ENCODE measurements around the gene PAX2.

DNA sequence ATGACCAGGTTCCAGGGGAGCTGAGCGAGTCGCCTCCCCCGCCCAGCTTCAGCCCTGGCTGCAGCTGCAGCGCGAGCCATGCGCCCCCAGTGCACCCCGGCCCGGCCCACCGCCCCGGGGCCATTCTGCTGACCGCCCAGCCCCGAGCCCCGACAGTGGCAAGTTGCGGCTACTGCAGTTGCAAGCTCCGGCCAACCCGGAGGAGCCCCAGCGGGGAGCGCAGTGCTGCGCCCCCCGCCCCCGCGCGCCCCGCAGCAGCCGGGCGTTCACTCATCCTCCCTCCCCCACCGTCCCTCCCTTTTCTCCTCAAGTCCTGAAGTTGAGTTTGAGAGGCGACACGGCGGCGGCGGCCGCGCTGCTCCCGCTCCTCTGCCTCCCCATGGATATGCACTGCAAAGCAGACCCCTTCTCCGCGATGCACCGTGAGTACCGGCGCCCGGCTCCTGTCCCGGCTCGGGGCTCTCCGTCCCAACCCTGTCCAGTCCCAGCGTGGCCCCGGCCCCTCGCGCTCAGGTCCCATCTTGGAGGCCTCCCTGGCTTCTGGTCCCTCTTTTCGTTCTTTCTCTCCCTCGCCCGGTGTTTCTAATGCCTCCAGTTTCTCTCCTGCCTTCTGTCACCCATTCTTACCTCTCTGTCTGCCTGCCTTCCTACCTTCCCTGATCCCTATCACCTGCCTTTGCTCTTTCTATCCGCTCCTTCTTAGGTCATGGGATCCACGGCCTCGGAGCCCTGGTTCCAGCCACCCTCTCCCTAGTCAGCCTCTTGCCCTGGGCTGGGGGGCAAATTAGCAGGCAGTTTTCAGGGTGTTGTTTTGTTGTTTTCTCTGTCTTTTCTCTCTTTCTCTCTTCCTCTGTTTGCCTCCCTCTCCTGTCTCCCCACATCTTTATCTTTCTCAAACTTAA lies 751 bp downstream of the PAX2 start:
- TF ChIP-seq, protein P1, sequence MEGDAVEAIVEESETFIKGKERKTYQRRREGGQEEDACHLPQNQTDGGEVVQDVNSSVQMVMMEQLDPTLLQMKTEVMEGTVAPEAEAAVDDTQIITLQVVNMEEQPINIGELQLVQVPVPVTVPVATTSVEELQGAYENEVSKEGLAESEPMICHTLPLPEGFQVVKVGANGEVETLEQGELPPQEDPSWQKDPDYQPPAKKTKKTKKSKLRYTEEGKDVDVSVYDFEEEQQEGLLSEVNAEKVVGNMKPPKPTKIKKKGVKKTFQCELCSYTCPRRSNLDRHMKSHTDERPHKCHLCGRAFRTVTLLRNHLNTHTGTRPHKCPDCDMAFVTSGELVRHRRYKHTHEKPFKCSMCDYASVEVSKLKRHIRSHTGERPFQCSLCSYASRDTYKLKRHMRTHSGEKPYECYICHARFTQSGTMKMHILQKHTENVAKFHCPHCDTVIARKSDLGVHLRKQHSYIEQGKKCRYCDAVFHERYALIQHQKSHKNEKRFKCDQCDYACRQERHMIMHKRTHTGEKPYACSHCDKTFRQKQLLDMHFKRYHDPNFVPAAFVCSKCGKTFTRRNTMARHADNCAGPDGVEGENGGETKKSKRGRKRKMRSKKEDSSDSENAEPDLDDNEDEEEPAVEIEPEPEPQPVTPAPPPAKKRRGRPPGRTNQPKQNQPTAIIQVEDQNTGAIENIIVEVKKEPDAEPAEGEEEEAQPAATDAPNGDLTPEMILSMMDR (IDR thresholded peaks at IDR 0.05): no peak
- no peak for TF ChIP-seq ZFX (IDR thresholded peaks at IDR 0.05; ENCODE audit: borderline replicate concordance)
